ENCODE data around the gene HMCN1.

The HMCN1 gene

DNA sequence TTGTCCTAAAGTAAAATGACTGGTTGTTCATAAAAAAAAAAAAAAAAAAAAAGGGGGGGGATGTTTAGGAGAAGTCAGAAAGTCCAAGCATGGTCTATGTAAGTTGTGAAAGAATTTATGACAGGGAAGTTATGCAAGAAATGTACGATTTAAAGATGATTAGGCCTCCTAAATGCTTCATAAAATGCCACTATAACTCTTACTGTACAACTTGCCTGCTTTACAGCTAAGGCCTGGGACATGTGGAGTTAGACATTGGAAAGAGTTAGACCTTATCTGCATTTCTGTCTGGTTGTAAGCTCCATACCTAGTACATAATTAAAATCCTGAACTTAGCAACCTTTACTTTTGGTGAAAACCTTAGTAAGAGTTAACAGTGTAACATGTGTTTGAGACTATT, 490.9 kb downstream of the HMCN1 start:
- DNase-seq (ENCODE audit: low spot score) = no peak
- TF ChIP-seq, protein P1, sequence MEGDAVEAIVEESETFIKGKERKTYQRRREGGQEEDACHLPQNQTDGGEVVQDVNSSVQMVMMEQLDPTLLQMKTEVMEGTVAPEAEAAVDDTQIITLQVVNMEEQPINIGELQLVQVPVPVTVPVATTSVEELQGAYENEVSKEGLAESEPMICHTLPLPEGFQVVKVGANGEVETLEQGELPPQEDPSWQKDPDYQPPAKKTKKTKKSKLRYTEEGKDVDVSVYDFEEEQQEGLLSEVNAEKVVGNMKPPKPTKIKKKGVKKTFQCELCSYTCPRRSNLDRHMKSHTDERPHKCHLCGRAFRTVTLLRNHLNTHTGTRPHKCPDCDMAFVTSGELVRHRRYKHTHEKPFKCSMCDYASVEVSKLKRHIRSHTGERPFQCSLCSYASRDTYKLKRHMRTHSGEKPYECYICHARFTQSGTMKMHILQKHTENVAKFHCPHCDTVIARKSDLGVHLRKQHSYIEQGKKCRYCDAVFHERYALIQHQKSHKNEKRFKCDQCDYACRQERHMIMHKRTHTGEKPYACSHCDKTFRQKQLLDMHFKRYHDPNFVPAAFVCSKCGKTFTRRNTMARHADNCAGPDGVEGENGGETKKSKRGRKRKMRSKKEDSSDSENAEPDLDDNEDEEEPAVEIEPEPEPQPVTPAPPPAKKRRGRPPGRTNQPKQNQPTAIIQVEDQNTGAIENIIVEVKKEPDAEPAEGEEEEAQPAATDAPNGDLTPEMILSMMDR (IDR thresholded peaks at IDR 0.05; ENCODE audit: extremely low read depth, missing control alignments) = no peak

DNA sequence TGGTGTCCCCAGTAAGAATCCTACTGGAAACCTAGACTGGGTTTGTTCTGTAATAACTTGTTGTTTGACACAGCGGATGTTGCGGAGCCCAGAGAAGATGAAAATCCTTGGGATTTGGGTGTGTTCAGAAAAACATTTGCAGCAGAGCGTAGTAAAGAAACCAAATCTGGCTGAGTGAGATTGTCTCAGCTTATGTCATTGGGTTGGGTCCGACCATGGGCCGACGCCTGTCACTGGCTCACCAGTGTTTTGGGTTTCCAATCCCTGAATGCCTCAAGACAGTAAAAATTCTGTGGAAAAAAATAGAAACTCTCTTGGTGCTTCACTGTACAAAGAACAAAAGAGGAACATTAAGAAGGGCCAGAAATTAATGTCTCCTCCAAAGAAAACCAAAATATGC, 494.6 kb downstream of the HMCN1 start:
- TF ChIP-seq, protein P1 (IDR thresholded peaks at IDR 0.05; ENCODE audit: extremely low read depth, missing control alignments) = no peak
- DNase-seq (ENCODE audit: low spot score) = no peak

DNA sequence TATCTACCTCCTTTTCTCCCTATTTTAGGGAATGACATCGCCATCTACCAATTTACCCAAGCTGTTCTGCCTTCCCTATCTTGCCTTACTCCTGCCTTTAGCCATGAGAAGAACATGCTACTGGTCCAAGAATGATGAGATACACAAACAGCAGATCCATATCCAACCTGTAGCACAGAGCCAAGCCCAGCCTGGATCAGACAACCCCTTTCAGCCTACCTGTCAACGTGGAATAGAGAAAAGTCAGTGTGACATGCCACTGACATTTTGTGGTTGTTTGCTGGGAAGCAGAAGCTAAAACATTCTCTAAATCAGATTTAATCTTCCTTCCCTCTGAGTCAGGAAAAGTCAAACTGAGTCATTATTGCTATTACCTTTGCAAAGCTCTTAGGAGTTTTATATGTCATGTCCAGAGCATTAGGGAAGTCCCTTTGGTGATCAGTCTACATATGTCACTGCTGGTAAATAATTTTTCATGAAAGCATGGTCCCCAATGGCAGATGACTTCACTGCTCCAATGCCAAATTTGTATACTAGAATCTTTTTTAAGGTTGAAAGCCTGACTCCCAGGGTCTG, 497.8 kb downstream of the HMCN1 start:
- TF ChIP-seq, protein P1 (IDR thresholded peaks at IDR 0.05; ENCODE audit: extremely low read depth, missing control alignments) = no peak
- DNase-seq (ENCODE audit: low spot score) = no peak

DNA sequence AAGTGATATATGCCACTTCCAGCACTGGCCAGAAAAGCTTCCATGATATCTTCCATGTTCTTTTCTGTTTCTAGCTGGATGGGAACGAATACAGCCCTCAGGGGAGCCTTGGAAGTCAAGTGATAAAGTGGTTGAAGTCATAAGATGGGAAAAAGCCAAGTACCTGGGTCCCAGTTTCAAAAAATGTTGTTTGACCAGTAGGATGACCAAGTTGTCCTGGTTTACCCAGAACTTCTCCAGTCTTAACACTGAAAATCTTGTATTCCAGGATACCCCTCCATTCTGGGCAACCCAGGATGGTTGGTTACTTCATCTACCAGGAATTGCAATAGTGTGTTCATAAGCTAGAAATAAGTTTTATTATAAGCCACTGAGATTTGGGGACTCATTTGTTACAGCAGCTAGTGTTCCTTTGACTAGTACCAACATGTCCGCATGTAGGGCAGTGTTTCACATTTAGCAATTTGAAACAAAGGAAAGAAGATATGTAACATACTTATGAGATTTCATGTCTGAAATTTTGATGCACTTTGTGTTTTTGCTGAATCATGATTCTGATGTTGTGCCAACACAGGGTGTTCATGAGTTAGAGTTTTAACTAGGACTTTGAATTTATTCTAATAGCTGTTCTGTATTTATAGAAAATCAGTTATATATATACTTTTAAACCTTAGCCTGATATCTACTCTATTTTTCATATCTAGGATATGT, 500.9 kb downstream of the HMCN1 start:
- TF ChIP-seq, protein P1 (IDR thresholded peaks at IDR 0.05; ENCODE audit: extremely low read depth, missing control alignments) = no peak
- DNase-seq (ENCODE audit: low spot score) = no peak

DNA sequence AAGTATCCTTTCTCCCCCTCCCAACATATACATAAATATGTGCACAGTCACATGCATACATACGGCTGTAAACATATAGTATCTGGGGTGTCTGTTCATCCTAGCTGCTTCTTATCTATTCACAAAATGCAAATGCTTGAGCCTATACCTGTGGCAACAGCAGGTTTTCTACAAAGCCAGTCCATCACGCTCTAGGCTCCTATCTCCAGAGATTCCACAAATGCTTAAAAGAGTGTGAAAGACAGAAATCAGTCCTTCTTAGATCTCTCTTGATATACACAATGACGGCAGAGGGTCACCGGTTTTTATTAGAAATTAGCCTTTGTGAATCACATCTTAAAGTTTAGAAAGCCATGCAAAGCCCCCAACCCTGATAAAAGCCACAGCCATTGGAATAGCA, 501.5 kb downstream of the HMCN1 start:
- TF ChIP-seq, protein P1 (IDR thresholded peaks at IDR 0.05; ENCODE audit: extremely low read depth, missing control alignments) = no peak
- no peak for DNase-seq (ENCODE audit: low spot score)

DNA sequence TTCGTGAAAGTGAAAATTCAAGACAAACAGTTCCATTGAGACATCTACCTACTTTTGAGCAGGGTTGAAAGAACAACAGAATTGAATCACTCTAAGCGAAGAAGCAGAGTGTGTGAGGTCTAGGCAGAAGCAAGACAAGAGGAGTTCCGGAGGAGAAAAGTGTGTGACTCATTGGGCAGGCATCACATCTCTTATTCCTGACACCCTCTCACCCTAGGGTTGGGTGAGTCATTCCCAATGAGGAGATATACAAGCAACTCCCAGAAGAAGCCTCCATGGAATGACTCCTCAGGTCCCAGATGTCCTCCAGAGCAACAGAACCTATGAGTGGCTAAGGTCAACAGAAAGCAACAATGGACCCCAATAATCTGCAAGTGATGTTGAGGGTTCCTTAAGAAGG, 502.7 kb downstream of the HMCN1 start:
- TF ChIP-seq, protein P1 (IDR thresholded peaks at IDR 0.05; ENCODE audit: extremely low read depth, missing control alignments) = no peak
- no peak for DNase-seq (ENCODE audit: low spot score)

DNA sequence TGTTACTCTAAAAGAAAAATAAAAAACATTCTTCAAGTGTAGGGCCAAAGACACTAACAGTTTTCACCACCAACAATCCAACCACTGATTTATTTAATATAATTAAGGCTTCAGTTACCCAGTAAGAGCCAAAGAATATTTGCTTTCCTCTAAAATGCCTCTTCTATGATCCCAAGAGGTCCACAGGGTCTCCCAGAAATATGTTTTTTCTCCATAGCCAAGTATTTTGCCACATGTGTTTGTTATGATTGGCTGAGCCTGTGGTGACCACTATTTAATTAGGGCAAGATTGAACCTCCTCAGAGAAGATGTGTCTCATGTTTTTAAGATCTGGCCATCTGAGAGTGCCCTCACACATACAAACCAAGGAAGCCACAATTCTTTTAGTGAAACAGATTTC, 505.0 kb downstream of the HMCN1 start:
- DNase-seq (ENCODE audit: low spot score) = no peak
- TF ChIP-seq, protein P1 (IDR thresholded peaks at IDR 0.05; ENCODE audit: extremely low read depth, missing control alignments) = no peak
